ENCODE data around the gene SLC29A4.
"Not testable (repeated sequence)": the region's sequence is repeated elsewhere in the genome, so short reads cannot be mapped to it uniquely, and the experiment has no call there.

Gene SLC29A4

DNA sequence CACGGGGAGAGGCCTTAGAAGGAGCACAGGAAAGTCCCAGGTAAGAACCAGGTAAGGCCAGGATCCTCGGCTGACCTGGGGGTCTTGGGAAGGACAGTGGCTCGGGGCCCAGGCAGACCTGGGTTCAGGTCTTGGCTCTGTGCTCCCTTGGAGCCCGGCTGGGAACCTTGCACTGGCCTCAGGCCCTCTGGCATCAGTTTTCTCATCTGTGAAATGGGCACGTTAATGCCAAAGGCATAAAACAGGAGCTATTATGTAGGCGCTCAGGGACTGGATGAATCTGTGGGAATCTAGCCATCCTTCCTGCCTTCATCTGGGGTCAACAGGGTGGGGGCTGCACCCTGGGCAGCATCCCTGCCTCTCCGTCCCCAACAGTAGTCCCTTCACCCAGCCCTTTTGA is 8.3 kb upstream of the SLC29A4 start:
- DNase-seq (ENCODE audit: low read depth): no peak

DNA sequence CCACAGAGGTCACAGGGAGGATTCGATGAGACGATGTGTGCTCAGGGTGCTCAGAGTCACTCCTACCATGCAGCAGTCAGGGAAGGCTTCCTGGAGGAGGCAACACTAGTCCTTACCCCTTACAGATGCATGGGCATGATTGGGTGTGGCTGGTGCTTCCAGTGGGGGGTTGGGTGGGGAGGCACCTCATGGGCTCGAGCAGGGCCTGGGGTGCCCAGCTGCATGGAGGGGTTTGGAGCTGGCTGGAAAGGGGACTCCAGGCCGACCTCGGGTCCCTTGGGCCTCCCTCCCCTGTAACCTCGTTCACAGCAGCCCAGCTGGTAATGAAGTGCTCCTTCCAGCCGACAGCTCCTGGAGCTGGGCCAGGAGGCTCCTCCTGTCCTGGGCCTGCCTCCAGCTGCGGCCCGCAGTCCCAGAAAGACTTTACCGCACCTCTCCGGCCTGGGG is 7.7 kb upstream of the SLC29A4 start:
- DNase-seq (ENCODE audit: low read depth): not testable (repeated sequence)

DNA sequence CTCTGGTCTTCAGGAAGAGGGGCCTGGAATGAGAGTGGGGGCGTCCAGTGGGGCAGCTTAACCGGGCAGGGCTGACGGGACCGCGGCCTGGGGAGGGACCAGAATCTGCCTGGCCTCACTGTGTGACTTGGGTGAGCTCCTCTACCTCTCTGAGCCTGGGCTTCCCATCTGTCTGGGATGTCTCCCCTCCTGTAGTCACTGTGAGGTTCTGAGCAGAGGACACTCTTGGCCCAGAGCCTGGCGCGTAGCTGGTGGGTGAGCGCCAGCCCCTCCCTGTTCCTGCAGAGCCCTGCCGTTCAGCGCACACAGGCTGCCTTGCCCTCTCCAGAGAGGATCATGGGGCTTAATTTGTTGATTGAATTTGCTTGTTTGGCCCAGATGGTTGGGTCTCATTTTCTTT is 7.2 kb upstream of the SLC29A4 start:
- DNase-seq (ENCODE audit: low read depth): not testable (repeated sequence)

DNA sequence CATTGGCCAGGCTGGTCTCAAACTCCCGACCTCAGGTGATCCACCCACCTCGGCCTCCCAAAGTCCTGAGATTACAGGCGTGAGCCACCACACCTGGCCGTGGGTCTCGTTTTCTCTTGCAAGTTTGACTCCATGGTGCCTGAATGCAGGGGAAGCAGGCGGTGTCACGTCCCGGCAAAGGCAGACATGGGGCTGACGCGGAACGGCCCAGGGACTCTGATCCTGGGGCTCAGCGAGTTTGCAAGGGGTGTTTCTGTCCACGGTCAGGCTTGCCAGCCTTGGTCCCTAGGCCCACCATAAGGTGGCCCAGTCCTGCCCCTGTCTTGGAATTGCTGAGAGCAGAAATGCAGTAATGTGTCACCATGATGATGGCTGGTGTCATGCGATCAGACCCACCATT is 6.6 kb upstream of the SLC29A4 start:
- not testable (repeated sequence) for DNase-seq (ENCODE audit: low read depth)

DNA sequence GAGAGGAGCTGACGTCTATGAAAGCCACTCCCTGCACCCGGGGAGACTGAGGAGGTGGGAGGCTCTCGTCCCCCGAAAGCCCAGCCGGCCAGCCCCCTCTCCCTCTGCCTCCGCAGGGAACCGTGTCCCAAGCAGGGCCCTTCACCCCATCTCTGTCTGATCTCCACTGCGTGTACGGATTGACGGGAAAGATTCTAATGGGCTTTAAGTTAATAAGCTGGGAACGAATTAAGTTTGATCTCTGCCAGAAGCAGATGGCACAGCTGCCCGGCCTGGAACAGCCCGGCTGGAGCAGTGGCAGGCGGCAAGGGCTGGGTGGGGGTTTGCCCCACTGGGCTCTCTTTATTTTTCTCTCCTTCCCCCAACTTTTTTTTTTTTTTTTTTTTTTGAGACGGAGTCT is 6.1 kb upstream of the SLC29A4 start:
- no peak for DNase-seq (ENCODE audit: low read depth)

DNA sequence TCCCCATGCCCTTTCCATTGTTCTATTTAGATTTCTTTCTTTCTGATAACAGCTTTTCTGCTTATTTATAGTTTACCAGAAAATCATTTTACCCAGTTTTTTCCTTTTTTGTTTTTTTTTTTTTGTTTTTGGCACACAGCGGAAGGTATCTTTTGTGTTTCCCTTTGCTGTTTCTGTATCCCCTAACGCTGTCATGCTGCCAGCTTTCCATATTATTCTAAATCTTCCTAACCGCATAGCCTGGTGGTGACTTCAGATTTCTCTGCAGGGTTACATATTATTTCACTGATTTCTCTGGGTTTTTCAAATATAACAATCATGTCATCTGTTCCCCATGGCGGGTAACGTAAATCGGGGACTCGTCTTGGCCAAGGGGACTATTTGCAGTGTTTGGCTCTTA is 4.0 kb upstream of the SLC29A4 start:
- DNase-seq (ENCODE audit: low read depth): no peak

DNA sequence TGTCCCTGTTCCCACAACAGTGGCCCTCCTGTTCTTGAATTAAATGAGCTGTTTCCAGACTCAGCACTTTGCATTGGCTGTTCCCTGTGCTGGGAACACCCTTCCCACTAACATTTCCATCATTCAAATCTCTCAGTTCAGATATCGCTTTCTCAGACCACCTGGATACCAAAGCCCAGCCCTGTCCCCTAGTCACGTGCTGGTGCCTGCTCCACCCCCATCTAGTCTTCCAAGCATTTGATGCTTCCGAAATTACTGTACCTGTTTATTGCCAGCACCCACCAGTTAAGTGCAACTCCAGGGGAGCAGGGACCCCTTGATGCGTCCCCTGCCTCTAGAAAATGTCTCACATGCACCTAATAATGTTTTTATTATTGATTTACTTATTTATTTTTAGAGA is 3.0 kb upstream of the SLC29A4 start:
- DNase-seq (ENCODE audit: low read depth): no peak

DNA sequence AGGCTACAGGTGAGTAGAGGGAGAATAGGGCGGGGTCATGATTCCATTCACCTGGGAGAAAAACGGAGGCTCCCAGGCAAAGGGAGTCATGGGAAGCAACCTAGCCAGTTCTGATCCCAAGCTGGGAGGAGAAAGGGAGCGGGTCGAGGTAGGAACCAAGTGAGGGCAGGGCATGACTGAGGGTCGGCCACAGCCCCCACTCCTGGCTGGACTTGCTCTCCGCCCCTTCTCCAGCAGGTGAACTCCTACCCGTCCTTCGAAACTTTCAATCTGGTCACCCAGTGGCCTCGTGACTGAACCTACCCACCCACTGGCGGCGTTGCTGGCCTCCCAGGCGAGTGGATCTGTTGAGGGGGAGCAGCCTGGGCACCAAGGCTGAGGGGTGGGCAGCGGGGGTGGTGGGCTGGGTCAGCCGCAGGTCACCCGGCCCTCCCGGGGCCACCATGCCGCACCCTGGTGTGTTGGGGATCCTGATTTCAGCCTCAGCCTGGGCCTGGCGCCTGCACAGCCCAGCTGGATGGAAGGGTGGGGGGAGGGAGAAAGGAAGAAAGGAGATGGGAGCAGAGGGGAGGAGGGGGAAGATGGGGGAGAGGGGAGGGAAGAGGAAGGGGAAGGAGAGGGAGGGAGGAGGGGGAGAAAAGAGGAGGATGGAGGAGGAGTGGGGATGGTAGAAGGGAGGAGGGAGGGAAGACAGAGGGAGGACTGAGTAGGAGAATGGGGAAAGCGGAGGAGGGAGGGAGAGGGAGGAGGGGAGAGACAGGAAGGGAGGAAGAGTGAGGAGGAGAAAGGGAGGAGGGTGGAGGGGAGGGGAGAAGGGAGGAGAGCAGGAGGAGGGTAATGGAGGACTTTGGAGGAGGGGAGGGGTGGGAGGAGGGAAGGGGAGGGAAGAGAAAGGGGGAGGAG is 894 bp upstream of the SLC29A4 start:
- not testable (repeated sequence) for DNase-seq (ENCODE audit: low read depth)

DNA sequence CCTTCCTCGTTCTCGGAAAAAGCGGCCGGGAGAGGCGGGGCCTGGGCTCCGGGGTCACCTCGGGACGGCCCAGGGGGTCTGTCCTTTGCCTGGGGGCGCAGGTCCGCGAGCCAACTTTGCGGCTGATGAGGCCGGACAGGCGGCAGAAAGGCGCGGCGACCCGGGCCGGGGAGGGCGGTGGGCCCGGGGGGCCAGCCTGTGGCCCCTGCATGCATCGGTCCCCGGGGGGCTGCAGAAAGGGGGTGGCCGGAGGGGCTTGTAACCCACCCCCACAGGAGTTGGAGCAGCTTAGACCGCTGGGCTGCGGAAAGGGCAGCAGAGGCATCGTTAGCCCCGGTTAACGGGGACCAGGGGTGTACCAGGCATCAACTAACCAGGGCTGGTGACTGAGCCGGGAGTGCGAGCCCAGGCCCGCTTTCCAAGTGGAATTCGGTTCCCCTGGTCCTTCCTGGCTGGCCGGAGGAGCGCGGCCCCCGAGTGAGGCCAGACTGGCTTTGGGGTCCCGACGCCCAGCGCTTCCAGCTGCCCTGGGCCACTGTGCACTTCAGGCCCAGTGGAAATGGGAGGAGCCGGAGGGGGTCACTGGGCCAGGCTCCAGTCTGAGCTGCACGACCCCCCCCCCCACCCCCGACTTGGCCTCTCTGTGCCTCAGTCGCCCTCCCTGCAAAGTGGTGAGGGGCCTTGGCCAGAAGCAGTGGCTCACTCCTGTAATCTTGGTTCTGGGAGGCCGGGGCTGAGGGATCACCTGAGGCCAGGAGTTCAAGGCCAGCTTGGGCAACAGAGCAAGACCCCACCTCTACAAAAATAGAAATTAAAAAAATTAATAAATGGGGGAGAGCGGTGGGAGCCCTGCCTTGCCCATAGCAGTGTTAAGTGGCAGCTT is 919 bp downstream of the SLC29A4 start:
- no peak for DNase-seq (ENCODE audit: low read depth)

DNA sequence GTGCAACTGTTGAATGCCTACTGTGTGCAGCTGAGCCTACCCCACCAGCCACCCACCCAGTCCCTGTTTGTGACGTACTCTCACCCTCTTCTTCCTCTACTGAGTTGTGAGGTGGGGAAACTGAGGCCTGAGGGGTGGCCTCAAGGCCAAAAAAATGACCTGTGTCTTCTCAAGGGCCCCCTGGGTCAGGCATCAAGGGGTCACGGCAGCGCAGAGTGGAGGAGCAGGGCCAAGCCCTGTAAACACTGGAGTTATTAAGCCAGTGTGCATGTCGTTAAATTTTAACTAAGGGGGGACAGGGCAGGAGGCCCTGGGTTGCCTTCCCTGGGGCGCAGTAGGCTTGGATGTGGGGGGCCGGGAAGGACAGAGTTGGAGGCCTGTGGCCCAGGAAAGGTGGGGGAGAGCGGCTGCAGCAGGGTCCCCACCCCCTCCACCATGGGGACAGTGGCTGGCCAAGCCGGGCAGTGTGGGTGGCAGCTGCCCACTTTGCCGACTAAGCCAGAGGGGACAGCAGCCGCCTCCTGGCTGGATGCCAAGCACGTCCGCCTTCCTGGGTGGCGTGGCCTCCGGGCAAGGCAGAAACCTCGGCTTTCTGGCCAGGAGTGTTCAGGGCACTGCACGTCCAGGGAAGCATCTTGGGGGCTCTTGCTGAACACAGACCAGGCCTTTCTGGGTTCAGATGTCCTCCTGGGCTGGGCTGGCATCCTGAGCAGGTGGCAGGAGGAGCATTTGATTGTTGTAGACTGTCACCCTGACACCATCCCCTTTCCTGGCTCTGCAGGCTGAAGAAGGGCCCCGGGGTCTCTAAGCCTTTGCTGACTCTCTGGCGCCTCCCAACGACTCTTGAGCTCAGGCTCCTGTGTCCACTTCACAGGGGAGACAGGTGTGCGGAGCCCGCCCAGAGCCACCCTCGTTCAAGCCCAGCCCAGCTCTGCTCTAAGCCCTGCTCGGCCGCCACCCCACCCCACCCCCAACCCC is 1.9 kb downstream of the SLC29A4 start:
- DNase-seq (ENCODE audit: low read depth): no peak

DNA sequence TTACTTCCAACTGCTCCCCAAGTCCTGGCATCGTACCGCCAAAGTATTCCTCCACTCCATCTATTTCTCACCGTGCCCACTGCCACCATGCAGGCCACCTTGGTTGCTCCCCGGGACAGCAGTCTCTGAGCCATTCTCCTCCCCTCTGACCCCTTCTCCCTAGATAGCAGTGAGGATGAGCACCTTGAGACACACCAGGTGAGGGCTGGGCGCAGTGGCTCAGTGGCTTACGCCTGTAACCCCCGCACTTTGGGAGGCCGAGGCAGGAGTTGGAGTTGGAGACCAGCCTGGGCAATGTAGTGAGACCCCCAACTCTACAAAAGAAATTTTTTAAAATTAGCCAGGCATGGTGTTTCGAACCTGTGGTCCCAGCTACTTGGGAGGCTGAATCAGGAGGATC is 4.2 kb downstream of the SLC29A4 start:
- DNase-seq (ENCODE audit: low read depth): no peak

DNA sequence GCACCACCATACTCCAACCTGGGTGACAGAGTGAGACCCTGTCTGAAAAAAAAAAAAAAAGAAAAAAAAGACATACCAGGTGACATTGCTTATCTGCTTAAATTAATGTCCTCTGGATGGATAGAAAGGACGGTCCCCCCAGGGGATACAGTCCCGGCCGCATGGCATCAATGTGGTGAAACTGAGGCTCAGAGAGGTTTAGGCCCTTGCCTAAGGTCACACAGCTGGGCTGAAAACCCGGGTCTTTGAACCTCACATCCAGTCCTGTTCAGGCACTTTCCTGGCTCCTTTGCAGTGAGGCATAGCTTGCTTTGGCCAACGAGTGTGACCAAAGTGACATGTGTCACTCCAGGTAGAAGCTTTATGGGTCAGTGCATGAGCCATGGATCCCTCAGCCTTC is 4.6 kb downstream of the SLC29A4 start:
- DNase-seq (ENCODE audit: low read depth): not testable (repeated sequence)

DNA sequence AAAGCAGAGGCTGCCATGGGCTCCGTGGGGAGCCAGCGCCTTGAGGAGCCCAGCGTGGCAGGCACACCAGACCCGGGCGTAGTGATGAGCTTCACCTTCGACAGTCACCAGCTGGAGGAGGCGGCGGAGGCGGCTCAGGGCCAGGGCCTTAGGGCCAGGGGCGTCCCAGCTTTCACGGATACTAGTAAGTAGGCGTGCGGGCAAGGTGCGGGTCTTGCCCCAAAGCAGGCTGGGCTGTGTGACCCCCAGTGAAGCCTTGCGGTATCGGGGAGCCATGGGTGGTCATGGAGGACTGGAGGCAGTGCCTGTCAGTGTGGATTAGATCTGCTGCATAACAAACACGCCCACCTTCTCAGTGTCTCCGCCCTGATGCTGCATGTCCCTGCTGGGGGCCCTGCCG is 5.1 kb downstream of the SLC29A4 start:
- DNase-seq (ENCODE audit: low read depth): no peak

DNA sequence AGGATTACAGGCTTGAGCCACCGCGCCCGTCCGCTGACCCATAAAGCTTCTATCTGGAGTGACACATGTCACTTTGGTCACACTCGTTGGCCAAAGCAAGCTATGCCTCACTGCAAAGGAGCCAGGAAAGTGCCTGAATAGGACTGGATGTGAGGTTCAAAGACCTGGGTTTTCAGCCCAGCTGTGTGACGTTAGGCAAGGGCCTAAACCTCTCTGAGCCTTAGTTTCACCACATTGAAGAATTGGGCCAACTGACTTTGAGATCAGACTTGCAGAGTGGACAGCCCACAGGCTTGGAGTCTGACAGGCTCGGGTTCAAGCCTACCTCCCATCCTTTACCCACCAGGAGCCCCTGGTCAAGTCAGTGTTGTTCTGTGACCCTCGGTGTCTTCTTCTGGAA is 5.8 kb downstream of the SLC29A4 start:
- DNase-seq (ENCODE audit: low read depth): not testable (repeated sequence)

DNA sequence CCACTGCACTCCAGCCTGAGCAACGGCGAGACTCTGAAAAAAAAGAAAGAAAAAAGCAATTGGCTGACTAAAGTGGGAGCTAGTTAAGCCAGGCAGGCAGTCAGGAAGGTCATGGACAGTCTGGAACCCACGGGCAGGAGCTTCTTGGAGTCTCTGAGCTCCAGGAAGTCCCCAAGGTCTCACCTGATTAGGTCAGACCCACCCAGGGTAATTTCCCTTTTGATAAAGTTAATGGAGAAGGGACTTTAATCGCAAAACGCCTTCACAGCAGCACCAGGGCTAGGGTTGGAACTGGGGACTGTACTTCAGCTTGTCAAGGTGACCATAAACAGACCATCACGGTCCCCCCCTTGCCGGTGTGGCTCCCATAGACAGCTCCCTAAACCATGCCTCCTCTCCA is 6.6 kb downstream of the SLC29A4 start:
- DNase-seq (ENCODE audit: low read depth): no peak

DNA sequence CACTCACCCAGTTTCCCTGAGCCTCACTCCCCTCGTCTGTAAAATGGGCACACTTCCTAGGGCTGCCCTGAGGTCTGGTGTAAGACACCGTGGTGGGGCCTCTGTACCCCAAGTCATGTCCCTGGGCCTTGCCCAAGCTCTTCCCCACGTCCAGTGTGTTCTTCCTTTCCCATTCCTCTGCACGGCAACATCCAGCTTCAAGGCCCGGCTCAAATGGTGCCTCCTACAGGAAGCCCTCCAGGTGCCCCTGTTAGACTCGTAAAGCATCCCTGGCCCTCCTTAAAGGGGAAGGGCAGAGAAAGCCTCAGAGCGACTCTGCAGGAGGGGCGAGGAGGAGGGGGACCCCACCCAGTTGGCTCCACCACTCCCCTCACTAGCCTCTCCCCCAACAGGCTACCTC is 8.6 kb downstream of the SLC29A4 start:
- DNase-seq (ENCODE audit: low read depth): no peak

DNA sequence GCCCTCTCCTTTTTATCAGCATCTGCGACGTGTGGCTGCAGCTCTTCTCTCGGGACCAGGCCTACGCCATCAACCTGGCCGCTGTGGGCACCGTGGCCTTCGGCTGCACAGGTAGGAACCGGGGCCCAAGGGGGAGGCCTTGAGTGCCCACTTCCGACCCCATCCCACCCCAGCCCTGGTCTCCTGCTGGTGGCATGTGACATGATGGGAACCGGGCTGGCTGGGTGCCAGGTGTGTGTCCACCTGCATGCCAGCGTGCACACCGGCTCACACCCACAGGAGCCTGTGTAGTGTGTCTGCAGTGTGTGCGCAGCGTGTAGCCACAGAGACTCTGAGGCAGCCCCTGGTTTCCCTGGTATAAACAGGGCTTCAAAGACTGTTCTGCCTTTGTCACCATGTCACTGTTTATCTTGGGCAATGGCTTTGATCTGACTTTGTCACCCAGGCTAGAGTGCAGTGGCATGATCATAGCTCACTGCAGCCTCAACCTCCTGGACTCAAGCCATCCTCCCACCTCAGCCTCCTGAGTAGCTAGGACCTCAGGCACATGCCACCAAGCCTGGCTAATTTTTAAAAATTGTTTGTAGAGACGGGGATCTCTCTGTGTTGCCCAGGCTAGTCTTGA is 9.1 kb downstream of the SLC29A4 start:
- DNase-seq (ENCODE audit: low read depth): not testable (repeated sequence)

DNA sequence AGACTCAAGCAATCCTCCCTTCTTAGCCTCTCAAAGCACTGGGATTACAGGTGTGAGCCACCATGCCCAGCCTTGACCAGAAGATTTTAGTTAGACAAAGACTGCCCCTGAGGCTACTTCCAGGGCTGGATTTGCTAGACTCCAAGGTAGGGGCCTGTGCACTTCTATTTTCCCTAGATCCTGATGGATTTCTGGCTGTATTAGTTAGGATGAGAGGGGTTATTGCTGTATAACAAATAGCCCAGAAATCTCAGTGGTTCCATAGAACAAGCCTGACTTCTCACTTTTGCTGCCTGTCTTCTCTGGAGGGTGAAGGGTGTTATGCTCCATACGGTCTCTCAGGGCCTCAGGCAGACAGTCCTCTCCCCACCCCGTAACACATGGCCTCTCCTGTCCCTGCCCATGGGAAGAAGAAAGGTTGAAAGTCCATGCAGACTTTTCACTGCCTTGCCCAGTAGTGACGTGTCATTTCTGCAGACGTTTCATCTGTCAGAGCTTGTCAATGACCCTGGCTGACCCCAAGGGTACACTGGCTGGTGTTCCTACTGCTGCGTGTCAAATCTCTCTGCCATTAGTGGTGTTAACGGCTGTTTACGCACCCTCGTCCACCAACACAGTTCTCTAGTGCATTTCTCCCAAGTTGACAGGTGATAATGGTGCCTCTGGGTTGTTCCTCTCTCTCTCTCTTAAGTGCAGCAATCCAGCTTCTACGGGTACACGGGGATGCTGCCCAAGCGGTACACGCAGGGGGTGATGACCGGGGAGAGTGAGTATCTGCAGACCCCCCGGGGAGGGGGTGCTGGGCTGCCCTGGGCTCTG is 11.6 kb downstream of the SLC29A4 start:
- DNase-seq (ENCODE audit: low read depth): no peak

DNA sequence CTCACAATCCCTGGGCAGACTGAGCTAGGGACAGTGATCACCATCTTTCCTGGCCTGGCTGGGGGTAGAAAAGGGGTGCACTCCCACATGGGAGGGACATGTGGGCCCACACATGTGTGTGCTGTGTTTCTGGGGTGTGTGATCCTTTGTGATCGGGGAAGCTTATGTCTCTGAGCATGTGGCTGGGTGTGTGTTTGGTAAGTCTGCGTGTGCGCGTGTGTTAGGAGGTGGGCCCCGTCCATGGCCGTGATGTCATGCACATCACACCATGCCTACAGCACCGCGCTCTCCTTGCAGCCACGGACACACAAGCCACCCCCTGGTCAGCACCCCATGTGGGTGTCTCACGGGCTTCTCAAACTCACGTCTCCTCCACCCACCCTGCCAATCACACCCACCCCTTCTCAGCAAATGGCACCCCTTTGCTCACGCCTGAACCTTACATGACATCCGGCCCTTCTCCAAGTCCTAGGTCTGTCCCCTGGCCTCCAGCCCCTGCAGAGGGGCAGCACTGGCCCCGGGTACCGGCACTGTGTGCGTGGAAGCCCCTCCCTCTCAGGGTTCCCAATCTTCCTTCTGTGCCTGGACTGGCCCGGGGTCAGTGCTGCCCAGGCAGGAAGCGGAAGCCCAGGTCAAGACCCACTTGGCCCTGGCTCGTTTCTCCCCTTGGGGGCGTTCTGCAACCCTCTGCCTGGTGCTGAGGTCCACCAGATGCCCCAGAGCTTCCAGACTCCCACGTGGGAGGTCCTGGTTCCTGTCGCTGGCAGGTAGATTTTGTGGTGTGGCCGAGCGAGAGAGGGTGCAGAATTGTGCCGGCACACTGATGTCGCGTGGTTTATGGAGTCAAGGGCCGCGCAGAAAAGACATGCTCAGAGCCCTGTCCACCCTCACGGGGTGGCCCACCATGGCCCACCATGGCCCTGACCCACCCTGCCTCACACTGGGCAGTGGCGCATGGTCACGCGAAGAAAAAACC is 12.6 kb downstream of the SLC29A4 start:
- no peak for DNase-seq (ENCODE audit: low read depth)
